ENCODE results near the gene MTA3.

The MTA3 gene

DNA sequence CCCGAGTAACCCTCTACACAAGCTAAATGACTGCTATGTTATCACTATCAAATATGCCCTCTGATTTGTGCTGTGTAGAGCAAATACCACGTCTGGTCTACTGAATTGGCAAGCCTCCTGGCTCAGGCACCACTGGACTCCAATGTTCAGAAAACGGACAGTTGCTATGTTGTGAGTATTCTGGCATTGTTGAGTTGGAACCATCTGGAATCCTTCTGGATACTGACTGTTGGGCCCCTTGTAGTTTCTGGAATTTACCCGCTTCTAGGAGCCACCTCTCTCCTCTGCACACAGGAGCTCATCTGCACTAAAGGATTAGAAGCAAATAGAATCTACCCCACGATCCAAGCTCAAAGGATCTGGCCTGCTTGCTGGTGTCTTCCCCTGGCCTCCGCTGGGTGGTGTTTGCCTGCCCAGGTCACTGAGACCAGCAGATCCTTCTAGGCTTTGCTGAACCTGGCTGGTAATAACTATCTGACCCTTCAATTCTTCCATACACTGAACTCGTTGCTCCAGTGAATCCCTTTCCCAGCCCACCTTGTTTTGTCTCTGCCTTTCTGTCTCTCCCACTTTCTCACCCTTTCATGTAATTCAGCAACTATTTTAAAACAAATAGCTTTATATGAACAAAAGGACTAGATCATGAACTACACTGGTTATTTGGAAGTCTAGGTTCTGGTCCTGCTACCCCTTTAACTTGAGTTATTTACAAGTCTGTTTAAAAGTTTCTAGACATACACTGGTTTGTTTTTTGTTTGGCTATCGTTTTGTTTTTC is 226.0 kb downstream of the MTA3 start:
- DNase-seq: peak; percentile 83
- no peak overlapping the region for H3K4me3 ChIP-seq (ENCODE audit: low read depth, low read length)
- peak overlapping the region; percentile 22; the same call in 1 of the 2 replicates for H3K27ac ChIP-seq
- TF ChIP-seq, protein P1, sequence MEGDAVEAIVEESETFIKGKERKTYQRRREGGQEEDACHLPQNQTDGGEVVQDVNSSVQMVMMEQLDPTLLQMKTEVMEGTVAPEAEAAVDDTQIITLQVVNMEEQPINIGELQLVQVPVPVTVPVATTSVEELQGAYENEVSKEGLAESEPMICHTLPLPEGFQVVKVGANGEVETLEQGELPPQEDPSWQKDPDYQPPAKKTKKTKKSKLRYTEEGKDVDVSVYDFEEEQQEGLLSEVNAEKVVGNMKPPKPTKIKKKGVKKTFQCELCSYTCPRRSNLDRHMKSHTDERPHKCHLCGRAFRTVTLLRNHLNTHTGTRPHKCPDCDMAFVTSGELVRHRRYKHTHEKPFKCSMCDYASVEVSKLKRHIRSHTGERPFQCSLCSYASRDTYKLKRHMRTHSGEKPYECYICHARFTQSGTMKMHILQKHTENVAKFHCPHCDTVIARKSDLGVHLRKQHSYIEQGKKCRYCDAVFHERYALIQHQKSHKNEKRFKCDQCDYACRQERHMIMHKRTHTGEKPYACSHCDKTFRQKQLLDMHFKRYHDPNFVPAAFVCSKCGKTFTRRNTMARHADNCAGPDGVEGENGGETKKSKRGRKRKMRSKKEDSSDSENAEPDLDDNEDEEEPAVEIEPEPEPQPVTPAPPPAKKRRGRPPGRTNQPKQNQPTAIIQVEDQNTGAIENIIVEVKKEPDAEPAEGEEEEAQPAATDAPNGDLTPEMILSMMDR (IDR thresholded peaks at IDR 0.05; ENCODE audit: low read depth, low read length): peak; percentile 84
- H3K36me3 ChIP-seq: no peaks in the 10 kb centered on the region
- no peaks in the 10 kb centered on the region for H3K27me3 ChIP-seq (ENCODE audit: insufficient read depth, low read depth, severe bottlenecking)
- peaks cover 10% of the 10 kb centered on the region for H3K9me3 ChIP-seq (ENCODE audit: severe bottlenecking)

DNA sequence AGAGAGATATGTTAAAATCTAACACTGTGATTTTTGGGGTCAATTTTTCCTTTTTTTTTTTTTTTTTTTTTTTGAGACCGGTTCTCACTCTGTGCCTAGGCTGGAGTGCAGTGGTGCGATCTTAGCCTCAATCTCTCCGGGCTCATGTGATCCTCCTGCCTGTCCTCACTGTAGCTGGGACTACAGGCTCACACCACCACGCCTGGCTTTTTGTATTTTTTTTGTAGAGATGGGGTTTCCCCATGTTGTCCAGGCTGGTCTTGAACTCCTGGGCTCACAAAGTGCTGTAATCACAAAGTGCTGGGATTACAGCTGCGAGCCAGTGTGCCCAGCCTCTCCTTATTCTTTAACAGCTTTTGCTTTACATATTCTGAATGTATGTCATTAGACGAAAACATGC is 226.8 kb downstream of the MTA3 start:
- H3K27ac ChIP-seq: peak overlapping the region; percentile 68

DNA sequence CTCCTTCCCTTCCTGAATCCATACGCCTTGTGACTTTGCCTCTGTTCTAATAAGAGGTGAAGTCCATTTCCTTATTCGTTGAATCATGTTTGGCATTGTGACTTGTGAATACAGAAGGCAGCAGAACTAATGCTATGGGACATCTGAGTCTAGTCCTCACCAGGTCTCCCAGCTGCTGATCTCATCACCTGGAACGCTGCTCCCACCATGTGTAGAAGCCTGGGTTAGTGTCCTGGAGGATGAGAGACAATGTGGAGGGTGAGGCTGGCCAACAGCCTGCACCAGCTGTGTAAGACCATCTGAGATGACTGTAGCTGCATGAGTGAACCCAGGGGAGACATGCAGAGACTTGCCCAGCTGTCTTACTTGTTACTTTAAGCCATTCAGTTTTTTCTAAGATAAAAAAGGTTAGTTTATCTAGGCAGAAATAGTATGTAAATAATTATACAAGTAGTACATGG is 227.4 kb downstream of the MTA3 start:
- TF ChIP-seq, protein P1 (IDR thresholded peaks at IDR 0.05; ENCODE audit: low read depth, low read length): no peak
- peak; percentile 62 for DNase-seq
- no peak overlapping the region for H3K4me3 ChIP-seq (ENCODE audit: low read depth, low read length)
- no peaks in the 10 kb centered on the region for H3K27me3 ChIP-seq (ENCODE audit: insufficient read depth, low read depth, severe bottlenecking)
- H3K27ac ChIP-seq: peak overlapping the region; percentile 68
- no peaks in the 10 kb centered on the region for H3K36me3 ChIP-seq
- peaks cover 10% of the 10 kb centered on the region for H3K9me3 ChIP-seq (ENCODE audit: severe bottlenecking)

More for the DNA sequence above, 226.8 kb downstream of the MTA3 start:
- Histone ChIP-seq H3K9me3 (ENCODE audit: severe bottlenecking) (peaks cover 10% of the 10 kb centered on the region), H3K4me3 (ENCODE audit: low read depth, low read length) (no peak overlapping the region), H3K27me3 (ENCODE audit: insufficient read depth, low read depth, severe bottlenecking) (no peaks in the 10 kb centered on the region), H3K36me3 (no peaks in the 10 kb centered on the region)
- DNase-seq: no peak
- TF ChIP-seq, protein P1 (IDR thresholded peaks at IDR 0.05; ENCODE audit: low read depth, low read length): no peak

DNA sequence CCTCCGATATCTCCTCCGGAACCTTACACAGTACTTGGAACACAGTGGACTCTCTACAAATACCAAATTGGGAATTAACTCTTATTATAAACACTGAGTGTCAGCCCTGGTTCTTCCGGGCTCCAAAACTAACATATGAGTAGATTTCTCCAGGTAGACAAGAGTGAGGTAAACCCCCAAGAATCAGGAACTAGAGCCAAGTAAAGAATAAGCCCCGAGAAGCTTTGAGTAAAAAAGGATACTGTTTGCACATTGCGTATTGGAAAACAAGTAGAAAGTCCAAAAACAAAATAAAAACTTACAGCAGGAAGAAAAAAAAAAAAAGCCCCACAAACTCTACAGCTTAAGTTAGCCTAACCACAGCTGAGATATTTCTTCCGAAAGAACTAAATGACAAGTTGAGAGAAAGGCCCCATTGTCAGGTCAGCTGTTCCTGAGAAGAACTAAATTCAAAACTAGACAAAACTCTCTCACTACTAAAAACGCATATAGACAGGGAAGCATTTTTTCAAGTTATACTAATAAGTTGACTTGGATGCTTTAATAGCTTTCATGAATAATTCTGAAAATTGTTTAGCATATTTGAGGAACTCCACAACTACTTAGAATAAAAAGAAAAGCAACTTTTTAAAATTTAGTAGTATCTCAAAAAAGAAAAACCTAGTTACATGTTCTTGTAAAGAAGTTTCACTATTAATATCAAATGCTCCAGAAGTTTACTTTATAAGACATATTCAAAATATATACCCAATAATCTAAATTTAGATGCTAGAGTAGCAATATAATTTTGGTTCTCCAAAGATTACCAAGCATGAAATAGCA is 228.2 kb downstream of the MTA3 start:
- TF ChIP-seq, protein P1 (IDR thresholded peaks at IDR 0.05; ENCODE audit: low read depth, low read length): no peak
- Histone ChIP-seq H3K27ac (peak overlapping the region; percentile 68), H3K9me3 (ENCODE audit: severe bottlenecking) (peaks cover 10% of the 10 kb centered on the region), H3K27me3 (ENCODE audit: insufficient read depth, low read depth, severe bottlenecking) (no peaks in the 10 kb centered on the region), H3K4me3 (ENCODE audit: low read depth, low read length) (no peak overlapping the region), H3K36me3 (no peaks in the 10 kb centered on the region)
- DNase-seq: no peak

DNA sequence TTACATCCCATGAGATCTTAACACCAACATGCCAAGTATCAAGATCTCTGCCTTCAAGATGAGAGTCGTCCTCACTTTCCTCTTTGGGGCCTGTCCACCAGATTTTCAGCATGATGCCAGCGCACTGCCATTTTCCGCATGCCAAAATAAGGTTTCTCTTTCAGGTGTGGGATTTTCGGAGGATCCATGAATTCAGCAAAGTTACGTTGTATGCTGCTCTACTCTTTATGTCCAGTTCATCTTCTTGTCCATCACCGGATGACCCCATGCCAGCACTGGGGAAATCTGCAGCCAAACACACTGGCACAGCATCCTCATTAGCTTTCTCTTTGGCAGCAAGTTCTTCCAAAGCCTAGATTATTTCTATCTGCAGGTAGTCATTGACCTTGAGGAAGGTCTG is 228.8 kb downstream of the MTA3 start:
- Histone ChIP-seq H3K4me3 (ENCODE audit: low read depth, low read length) (no peak overlapping the region), H3K27ac (no peak overlapping the region), H3K36me3 (no peaks in the 10 kb centered on the region), H3K9me3 (ENCODE audit: severe bottlenecking) (peaks cover 10% of the 10 kb centered on the region), H3K27me3 (ENCODE audit: insufficient read depth, low read depth, severe bottlenecking) (no peaks in the 10 kb centered on the region)
- TF ChIP-seq, protein P1 (IDR thresholded peaks at IDR 0.05; ENCODE audit: low read depth, low read length): no peak
- no peak for DNase-seq

Measured in WERI-Rb-1 (cell line).